DMS 273 (cell line): Measurements from ENCODE around the gene HOXD13.

Experiments used
- DNase-seq: peaks from one replicate; lab custom pipeline; 2025; ENCODE audit not compliant: unreplicated experiment; lab: John Stamatoyannopoulos, UW

The HOXD13 gene

DNA sequence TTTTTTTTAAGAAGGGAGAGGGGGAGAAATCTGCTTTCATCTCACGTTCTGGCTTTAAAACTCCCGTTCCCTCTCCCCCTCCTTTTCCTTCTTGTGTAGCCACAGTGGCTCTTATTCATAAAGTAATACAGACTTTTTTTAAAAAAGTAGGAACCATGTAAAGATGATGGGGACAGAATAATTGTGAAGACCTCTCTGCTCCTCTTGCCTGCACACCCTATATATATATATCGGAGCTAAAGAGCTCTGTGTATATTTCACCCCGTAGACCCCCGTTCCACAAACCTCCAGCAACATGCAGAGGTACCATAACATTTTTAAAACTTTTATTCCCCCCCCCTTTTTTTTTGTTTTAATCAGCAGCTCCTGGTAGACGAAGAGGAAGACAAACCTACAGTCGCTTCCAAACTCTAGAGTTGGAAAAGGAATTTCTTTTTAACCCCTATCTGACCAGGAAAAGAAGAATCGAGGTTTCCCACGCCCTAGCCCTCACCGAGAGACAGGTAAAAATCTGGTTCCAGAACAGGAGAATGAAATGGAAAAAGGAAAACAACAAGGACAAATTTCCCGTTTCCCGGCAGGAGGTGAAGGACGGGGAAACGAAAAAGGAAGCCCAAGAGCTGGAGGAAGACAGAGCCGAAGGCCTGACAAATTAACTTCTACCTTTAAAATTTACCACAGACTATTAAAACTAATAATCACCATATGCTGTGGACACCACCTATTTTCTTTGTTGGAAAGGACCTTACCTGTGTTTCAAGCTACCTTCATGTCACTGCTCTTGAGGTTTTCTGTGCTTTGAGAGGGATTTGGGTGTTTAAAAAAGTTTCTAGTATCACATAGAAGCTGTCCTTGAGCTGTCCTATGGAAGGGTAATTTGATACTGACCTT, 38.7 kb downstream of the HOXD13 start:
- no peak for DNase-seq

DNA sequence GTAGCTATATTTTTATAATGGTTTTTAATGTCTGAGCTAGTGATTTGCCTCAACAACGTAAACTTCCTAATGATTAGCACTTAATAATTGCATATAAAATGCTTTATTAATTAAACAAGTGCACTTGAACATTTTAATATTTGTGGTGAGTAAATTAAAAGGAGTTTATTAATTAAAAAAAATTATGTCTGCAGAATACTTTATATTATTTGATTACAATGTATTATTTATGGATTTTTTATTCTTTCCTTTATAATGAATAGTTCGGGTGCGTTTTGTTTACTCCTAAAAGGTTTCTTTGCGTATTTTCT, 39.3 kb downstream of the HOXD13 start:
- no peak for DNase-seq

DNA sequence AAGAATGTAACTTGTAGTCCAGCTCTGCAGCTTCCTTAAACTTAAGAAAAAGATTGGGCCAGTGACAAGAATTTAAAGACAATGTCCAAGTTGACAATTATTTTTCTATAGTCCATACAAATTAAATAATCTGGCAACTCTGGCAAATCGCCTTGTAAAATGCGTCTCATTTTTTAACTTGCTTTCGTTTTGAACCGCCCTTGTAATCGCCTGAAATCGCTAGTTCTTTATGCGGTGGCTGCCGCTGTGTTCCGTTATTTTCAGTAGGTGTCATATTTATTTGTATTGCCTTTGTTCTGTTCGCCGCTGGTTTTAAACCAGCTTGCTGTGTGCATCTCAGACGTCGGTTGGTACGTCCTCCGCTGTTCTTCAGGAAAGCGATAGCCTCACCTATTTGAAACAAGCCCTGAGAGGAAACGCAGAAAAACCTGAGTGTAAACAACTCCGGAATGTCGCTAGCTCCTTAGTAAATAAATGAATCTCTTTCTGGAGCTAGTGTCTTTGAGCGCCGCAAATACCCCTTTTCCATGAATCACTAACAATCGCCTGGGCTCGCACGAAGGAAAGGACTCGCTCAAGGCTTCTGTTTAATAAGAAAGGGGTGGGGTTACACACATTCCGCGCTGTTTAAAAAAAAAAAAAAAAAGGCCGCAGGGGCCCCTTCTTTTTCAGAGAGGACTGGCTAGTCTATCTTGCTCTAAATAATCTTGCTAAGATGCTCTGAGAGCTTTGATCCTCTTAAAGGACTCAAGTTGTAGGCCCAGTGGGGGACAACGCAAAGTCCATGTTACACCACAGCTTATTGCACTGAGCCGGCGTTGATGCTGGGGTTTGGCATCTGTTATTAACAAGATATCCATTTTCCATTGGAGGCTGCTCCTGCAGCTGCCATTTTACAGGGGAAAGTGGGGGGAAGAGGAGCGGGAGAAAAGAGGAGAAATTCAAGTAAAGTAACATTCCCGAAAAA, 40.0 kb downstream of the HOXD13 start:
- DNase-seq: no peak

DNA sequence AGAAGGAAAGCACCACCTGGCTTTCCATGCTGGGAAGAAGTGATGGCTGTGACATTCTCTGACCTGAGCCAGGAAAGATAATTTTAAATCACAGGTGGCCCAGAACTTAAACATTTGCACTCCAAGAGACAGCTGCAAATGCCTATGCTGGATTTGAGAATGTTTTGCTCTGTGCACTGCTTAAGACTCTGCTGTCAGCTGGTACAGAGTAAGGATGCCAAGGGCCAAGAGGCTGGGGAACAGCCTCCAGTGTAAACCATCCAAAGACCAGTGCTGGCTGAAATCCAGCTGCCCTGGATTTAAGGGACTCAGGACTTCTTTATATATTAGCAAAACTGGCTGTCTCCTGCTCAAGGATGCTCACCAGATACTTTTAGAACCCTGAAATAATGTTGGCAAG, 40.9 kb downstream of the HOXD13 start:
- no peak for DNase-seq

GRCh38 chr2:176134035-176134434, 41.5 kb downstream of the HOXD13 start:
- DNase-seq: no peak

GRCh38 chr2:176135035-176135440, 42.5 kb downstream of the HOXD13 start:
- peak; percentile 59 for DNase-seq

- DNase-seq: peak; percentile 68
Measured at GRCh38 chr2:176136374-176137251, 44.1 kb downstream of the HOXD13 start.

DNA sequence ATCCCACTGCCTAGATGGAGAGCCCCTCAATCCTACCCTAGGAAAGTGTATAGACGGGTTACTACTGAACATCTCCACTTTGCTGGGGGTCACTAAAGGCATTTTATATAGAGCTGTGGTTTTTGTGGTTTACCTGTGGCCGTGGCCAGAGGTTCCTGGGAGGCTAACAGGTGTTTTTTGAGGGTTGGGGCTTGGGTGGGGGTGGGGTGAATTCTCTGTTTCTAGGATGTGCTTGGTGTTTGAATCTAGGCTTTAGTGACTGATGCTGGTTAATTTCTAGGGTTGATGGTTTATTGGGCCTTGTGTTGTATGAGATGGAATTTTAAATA, 44.7 kb downstream of the HOXD13 start:
- no peak for DNase-seq

DNA sequence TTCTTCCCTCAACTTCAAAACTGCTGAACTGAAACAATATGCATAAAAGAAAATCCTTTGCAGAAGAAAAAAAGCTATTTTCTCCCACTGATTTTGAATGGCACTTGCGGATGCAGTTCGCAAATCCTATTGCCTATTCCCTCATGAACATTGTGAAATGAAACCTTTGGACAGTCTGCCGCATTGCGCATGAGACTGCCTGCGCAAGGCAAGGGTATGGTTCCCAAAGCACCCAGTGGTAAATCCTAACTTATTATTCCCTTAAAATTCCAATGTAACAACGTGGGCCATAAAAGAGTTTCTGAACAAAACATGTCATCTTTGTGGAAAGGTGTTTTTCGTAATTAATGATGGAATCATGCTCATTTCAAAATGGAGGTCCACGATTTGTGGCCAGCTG, 45.4 kb downstream of the HOXD13 start:
- DNase-seq: no peak

GRCh38 chr2:176138526-176138922, 46.0 kb downstream of the HOXD13 start:
- no peak for DNase-seq

- DNase-seq: no peak
Measured at GRCh38 chr2:176138923-176139660, 46.6 kb downstream of the HOXD13 start.

- DNase-seq: no peak
Measured at GRCh38 chr2:176139661-176140512, 47.4 kb downstream of the HOXD13 start.

GRCh38 chr2:176140513-176141317, 48.2 kb downstream of the HOXD13 start:
- DNase-seq: peak; percentile 95

- no peak for DNase-seq
Measured at GRCh38 chr2:176142281-176142680, 49.8 kb downstream of the HOXD13 start.
